ENCODE results near the gene SLCO4A1. TPM values are rescaled to one million over a fixed set of nuclear protein-coding genes. Genes with fewer than 3 reads are reported as not detected.

Gene SLCO4A1
- total and polyA plus RNA-seq, 2 experiments from 2014 or later, result 25.8 to 99.0 TPM

GRCh38 chr20:62691487-62691886 lies 49.2 kb downstream of the SLCO4A1 start:
- WGBS (ENCODE audit: low lambda C conversion rate, missing lambda C conversion rate), result 83% methylated on average over 15 of the region's 15 CpGs
- no peaks in the 10 kb centered on the region for H3K4me1 ChIP-seq (ENCODE audit: insufficient read depth)
- no peaks in the 10 kb centered on the region for H3K79me2 ChIP-seq
- H4K20me1 ChIP-seq (ENCODE audit: insufficient read depth, poor library complexity, severe bottlenecking), result no peaks in the 10 kb centered on the region
- no peaks in the 10 kb centered on the region for H3K9me3 ChIP-seq (ENCODE audit: low read depth)
- H3K4me2 ChIP-seq, result no peak overlapping the region
- DNase-seq (ENCODE audit: low spot score), result no peak
- no peak overlapping the region for H2AFZ ChIP-seq
- no peak overlapping the region for H3K4me3 ChIP-seq
- H3K36me3 ChIP-seq (replicated peaks; ENCODE audit: insufficient read depth, low read depth), result no peaks in the 10 kb centered on the region
- no peaks in the 10 kb centered on the region for H3K9me2 ChIP-seq (replicated peaks; ENCODE audit: insufficient read depth)
- TF ChIP-seq EZH2phosphoT487 (IDR thresholded peaks at IDR 0.05; ENCODE audit: low read depth, severe bottlenecking, unreplicated experiment) (no peak), EZH2 (IDR thresholded peaks at IDR 0.05; ENCODE audit: borderline replicate concordance) (no peak), CTCF (IDR thresholded peaks at IDR 0.05; ENCODE audit: poor library complexity) (no peak)
- H3K27me3 ChIP-seq, result no peaks in the 10 kb centered on the region
- H3K27ac ChIP-seq, result no peak overlapping the region

GRCh38 chr20:62692176-62692575 lies 49.9 kb downstream of the SLCO4A1 start:
- no peaks in the 10 kb centered on the region for H3K79me2 ChIP-seq
- no peaks in the 10 kb centered on the region for H3K9me2 ChIP-seq (replicated peaks; ENCODE audit: insufficient read depth)
- H3K27me3 ChIP-seq, result no peaks in the 10 kb centered on the region
- H2AFZ ChIP-seq, result no peak overlapping the region
- H3K9me3 ChIP-seq (ENCODE audit: low read depth), result no peaks in the 10 kb centered on the region
- no peaks in the 10 kb centered on the region for H4K20me1 ChIP-seq (ENCODE audit: insufficient read depth, poor library complexity, severe bottlenecking)
- TF ChIP-seq EZH2 (IDR thresholded peaks at IDR 0.05; ENCODE audit: borderline replicate concordance) (no peak), CTCF (IDR thresholded peaks at IDR 0.05; ENCODE audit: poor library complexity) (no peak), EZH2phosphoT487 (IDR thresholded peaks at IDR 0.05; ENCODE audit: low read depth, severe bottlenecking, unreplicated experiment) (no peak)
- no peak overlapping the region for H3K4me2 ChIP-seq
- DNase-seq (ENCODE audit: low spot score), result no peak
- H3K36me3 ChIP-seq (replicated peaks; ENCODE audit: insufficient read depth, low read depth), result no peaks in the 10 kb centered on the region
- no peak overlapping the region for H3K4me3 ChIP-seq
- WGBS (ENCODE audit: low lambda C conversion rate, missing lambda C conversion rate), result 80% methylated on average over 6 of the region's 8 CpGs
- no peaks in the 10 kb centered on the region for H3K4me1 ChIP-seq (ENCODE audit: insufficient read depth)
- no peak overlapping the region for H3K27ac ChIP-seq

- no peak for DNase-seq (ENCODE audit: low spot score)
- no peaks in the 10 kb centered on the region for H3K4me1 ChIP-seq (ENCODE audit: insufficient read depth)
- H3K27me3 ChIP-seq, result no peaks in the 10 kb centered on the region
- H4K20me1 ChIP-seq (ENCODE audit: insufficient read depth, poor library complexity, severe bottlenecking), result no peaks in the 10 kb centered on the region
- no peaks in the 10 kb centered on the region for H3K9me3 ChIP-seq (ENCODE audit: low read depth)
- no peak overlapping the region for H3K4me2 ChIP-seq
- no peaks in the 10 kb centered on the region for H3K79me2 ChIP-seq
- WGBS (ENCODE audit: low lambda C conversion rate, missing lambda C conversion rate), result 91% methylated on average over 21 of the region's 22 CpGs
- no peaks in the 10 kb centered on the region for H3K9me2 ChIP-seq (replicated peaks; ENCODE audit: insufficient read depth)
- H3K36me3 ChIP-seq (replicated peaks; ENCODE audit: insufficient read depth, low read depth), result no peaks in the 10 kb centered on the region
- no peak overlapping the region for H2AFZ ChIP-seq
- no peak overlapping the region for H3K27ac ChIP-seq
- no peak overlapping the region for H3K4me3 ChIP-seq
- no peak for TF ChIP-seq EZH2 (IDR thresholded peaks at IDR 0.05; ENCODE audit: borderline replicate concordance)
- no peak for TF ChIP-seq EZH2phosphoT487 (IDR thresholded peaks at IDR 0.05; ENCODE audit: low read depth, severe bottlenecking, unreplicated experiment)
- TF ChIP-seq CTCF (IDR thresholded peaks at IDR 0.05; ENCODE audit: poor library complexity), result no peak
Measured at GRCh38 chr20:62692801-62693523, 50.7 kb downstream of the SLCO4A1 start.
